Measurements from ENCODE around the gene XDH. TPM values are rescaled to one million over a fixed set of nuclear protein-coding genes. Genes with fewer than 3 reads are reported as not detected.

The XDH gene
- polyA plus RNA-seq, 1 donor (not counting 4 experiments of a cell fraction or from before 2014, with no cell fraction given), result 40.6 TPM

DNA sequence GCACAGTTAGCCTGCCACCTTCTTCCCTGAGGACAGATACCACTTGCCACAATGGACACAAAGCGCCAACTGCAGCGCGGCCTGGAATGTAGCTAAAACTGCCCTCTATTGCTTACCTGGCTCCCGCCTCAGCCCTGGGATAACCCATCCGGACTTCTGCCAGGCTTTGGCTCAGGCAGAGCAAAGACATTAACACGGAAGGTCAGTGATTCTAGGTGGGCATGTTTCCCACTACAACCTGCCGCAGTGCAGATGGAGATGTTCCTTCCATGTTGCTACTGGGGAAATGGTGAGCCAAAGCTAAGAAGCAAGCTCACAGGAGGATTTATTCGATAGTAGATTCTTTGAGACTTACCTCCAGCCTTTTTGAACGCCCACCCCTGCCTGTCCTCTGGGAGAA, 74.8 kb downstream of the XDH start:
- TF ChIP-seq, protein P1, sequence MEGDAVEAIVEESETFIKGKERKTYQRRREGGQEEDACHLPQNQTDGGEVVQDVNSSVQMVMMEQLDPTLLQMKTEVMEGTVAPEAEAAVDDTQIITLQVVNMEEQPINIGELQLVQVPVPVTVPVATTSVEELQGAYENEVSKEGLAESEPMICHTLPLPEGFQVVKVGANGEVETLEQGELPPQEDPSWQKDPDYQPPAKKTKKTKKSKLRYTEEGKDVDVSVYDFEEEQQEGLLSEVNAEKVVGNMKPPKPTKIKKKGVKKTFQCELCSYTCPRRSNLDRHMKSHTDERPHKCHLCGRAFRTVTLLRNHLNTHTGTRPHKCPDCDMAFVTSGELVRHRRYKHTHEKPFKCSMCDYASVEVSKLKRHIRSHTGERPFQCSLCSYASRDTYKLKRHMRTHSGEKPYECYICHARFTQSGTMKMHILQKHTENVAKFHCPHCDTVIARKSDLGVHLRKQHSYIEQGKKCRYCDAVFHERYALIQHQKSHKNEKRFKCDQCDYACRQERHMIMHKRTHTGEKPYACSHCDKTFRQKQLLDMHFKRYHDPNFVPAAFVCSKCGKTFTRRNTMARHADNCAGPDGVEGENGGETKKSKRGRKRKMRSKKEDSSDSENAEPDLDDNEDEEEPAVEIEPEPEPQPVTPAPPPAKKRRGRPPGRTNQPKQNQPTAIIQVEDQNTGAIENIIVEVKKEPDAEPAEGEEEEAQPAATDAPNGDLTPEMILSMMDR (optimal IDR thresholded peaks at IDR 0.05 in 1 of 3, IDR thresholded peaks at IDR 0.05 in 1 of 3, conservative IDR thresholded peaks at IDR 0.05 in 1 of 3; ENCODE audit: extremely low read depth in 1 of 3, insufficient read depth in 2 of 3, low read length in 3 of 3), result no peak
- TF ChIP-seq EZH2 (IDR thresholded peaks at IDR 0.05; ENCODE audit: low read length), result no peak
- dilution Hi-C loops (cut with MboI; ENCODE audit: extremely low pct_ligation_motif_present, low sequenced_read_pairs), result no loop called here

GRCh38 chr2:31337860-31338259, 76.7 kb downstream of the XDH start:
- H3K4me1 ChIP-seq (ENCODE audit: control insufficient read depth, extremely low read depth, insufficient read depth, low read length), result peaks cover 35% of the 10 kb centered on the region
- peak; percentile 61 for DNase-seq (ENCODE audit: low read depth, low spot score)
- peaks cover 14 to 21% of the 10 kb centered on the region in 2 experiments for H3K36me3 ChIP-seq (ENCODE audit: control insufficient read depth in 2 of 2, extremely low read depth in 1 of 2, insufficient read depth in 2 of 2, low read length in 2 of 2)
- FAIRE-seq, result peak; percentile 99
- no peaks in the 10 kb centered on the region for H3K79me2 ChIP-seq (ENCODE audit: control insufficient read depth, insufficient read depth, low read length)
- no peaks in the 10 kb centered on the region for H3K27me3 ChIP-seq (ENCODE audit: control insufficient read depth, extremely low read depth, insufficient read depth, low read length)
- H3K9ac ChIP-seq (ENCODE audit: control insufficient read depth, extremely low read depth, insufficient read depth, low read length), result peak overlapping the region; percentile 55
- peak overlapping the region; percentile 15 to 37 (median 36) for H3K4me3 ChIP-seq (ENCODE audit: control insufficient read depth in 2 of 3, extremely low read depth in 1 of 3, insufficient read depth in 2 of 3, low read depth in 1 of 3, low read length in 3 of 3)
- no peaks in the 10 kb centered on the region for H3K9me3 ChIP-seq (ENCODE audit: control insufficient read depth, low read depth, low read length)
- no peak overlapping the region for H2AFZ ChIP-seq (ENCODE audit: control insufficient read depth, low read length)
- H3K27ac ChIP-seq (ENCODE audit: control insufficient read depth, insufficient read depth, low read length), result peak overlapping the region; percentile 79
- H3K4me2 ChIP-seq (ENCODE audit: control insufficient read depth, extremely low read depth, insufficient read depth, low read depth, low read length), result peak overlapping the region; percentile 68
- dilution Hi-C loops (cut with MboI; ENCODE audit: extremely low pct_ligation_motif_present, low sequenced_read_pairs), result no loop called here
- H3K9me1 ChIP-seq (ENCODE audit: control insufficient read depth, extremely low read depth, insufficient read depth, low read length), result no peaks in the 10 kb centered on the region
- H4K20me1 ChIP-seq (ENCODE audit: control insufficient read depth, extremely low read depth, insufficient read depth, low read length), result no peaks in the 10 kb centered on the region
- TF ChIP-seq, protein P1 (optimal IDR thresholded peaks at IDR 0.05 in 1 of 3, IDR thresholded peaks at IDR 0.05 in 1 of 3, conservative IDR thresholded peaks at IDR 0.05 in 1 of 3; ENCODE audit: extremely low read depth in 1 of 3, insufficient read depth in 2 of 3, low read length in 3 of 3), result no peak
- TF ChIP-seq EZH2 (IDR thresholded peaks at IDR 0.05; ENCODE audit: low read length), result no peak

More for the DNA sequence above, 74.8 kb downstream of the XDH start:
- Histone ChIP-seq H3K36me3 (ENCODE audit: control insufficient read depth in 2 of 2, extremely low read depth in 1 of 2, insufficient read depth in 2 of 2, low read length in 2 of 2) (peaks cover 20 to 27% of the 10 kb centered on the region in 2 experiments), H3K9ac (ENCODE audit: control insufficient read depth, extremely low read depth, insufficient read depth, low read length) (no peak overlapping the region), H3K27ac (ENCODE audit: control insufficient read depth, insufficient read depth, low read length) (no peak overlapping the region), H4K20me1 (ENCODE audit: control insufficient read depth, extremely low read depth, insufficient read depth, low read length) (no peaks in the 10 kb centered on the region), H3K27me3 (ENCODE audit: control insufficient read depth, extremely low read depth, insufficient read depth, low read length) (no peaks in the 10 kb centered on the region), H3K9me3 (ENCODE audit: control insufficient read depth, low read depth, low read length) (no peaks in the 10 kb centered on the region), H3K4me1 (ENCODE audit: control insufficient read depth, extremely low read depth, insufficient read depth, low read length) (peaks cover 35% of the 10 kb centered on the region), H3K4me2 (ENCODE audit: control insufficient read depth, extremely low read depth, insufficient read depth, low read depth, low read length) (no peak overlapping the region), H3K4me3 (ENCODE audit: control insufficient read depth in 2 of 3, extremely low read depth in 1 of 3, insufficient read depth in 2 of 3, low read depth in 1 of 3, low read length in 3 of 3) (no peak overlapping the region), H2AFZ (ENCODE audit: control insufficient read depth, low read length) (no peak overlapping the region), H3K79me2 (ENCODE audit: control insufficient read depth, insufficient read depth, low read length) (no peaks in the 10 kb centered on the region), H3K9me1 (ENCODE audit: control insufficient read depth, extremely low read depth, insufficient read depth, low read length) (no peaks in the 10 kb centered on the region)
- FAIRE-seq, result no peak
- no peak for DNase-seq (ENCODE audit: low read depth, low spot score)
